Activated naive CD4-positive, alpha-beta T cell treated with anti-CD3 and anti-CD28 coated beads, Interleukin-2, amount 10 ng/mL, durations not matched to agents 7 days and 5 days (primary cell): ENCODE results near the gene CCN2.
A peak's percentile ranks its signal among the peaks of the same experiment; 100 is the strongest.

Experiments used
- CTCF ChIA-PET: fragments of 350-600 bp; sonication (Branson Sonifier 250); formaldehyde crosslinking; loops from one replicate; lab custom pipeline; 2021; ENCODE audit warnings: antibody characterized with exemption; lab: Charles Lee
- DNase-seq: peaks from one replicate; pipeline ENCODE4 v3.0.0-alpha.2; 2020
- H3K27ac Mint-ChIP-seq: one replicate; pipeline ENCODE4 v1.8.0; 2021; ENCODE audit warnings: mild to moderate bottlenecking, moderate library complexity, mixed read lengths
- H3K27me3 Mint-ChIP-seq: one replicate; pipeline ENCODE4 v1.8.0; 2021; ENCODE audit warnings: mild to moderate bottlenecking, mixed read lengths
- H3K36me3 Mint-ChIP-seq: one replicate; pipeline ENCODE4 v1.8.0; 2021; ENCODE audit warnings: mixed read lengths
- H3K4me1 Mint-ChIP-seq: one replicate; pipeline ENCODE4 v1.8.0; 2021; ENCODE audit warnings: mixed read lengths
- H3K4me3 Mint-ChIP-seq: one replicate; pipeline ENCODE4 v1.8.0; 2021; ENCODE audit warnings: mild to moderate bottlenecking, moderate library complexity, mixed read lengths
- H3K9me3 Mint-ChIP-seq: one replicate; pipeline ENCODE4 v1.8.0; 2021; ENCODE audit warnings: mixed read lengths

The CCN2 gene

GRCh38 chr6:131945971-131946370 lies 5.2 kb downstream of the CCN2 start:
- no peaks in the 10 kb centered on the region for H3K36me3 Mint-ChIP-seq
- no peak overlapping the region for H3K27ac Mint-ChIP-seq
- DNase-seq: no peak
- CTCF ChIA-PET: no interaction called here
- H3K27me3 Mint-ChIP-seq: peaks cover 24% of the 10 kb centered on the region
- H3K4me3 Mint-ChIP-seq: no peak overlapping the region
- no peaks in the 10 kb centered on the region for H3K9me3 Mint-ChIP-seq
- peaks cover 5% of the 10 kb centered on the region for H3K4me1 Mint-ChIP-seq

GRCh38 chr6:131937703-131938631 lies 13.2 kb downstream of the CCN2 start:
- Mint-ChIP-seq H3K36me3 (no peaks in the 10 kb centered on the region), H3K27me3 (peaks cover 5% of the 10 kb centered on the region), H3K4me1 (no peaks in the 10 kb centered on the region), H3K9me3 (no peaks in the 10 kb centered on the region), H3K4me3 (no peak overlapping the region), H3K27ac (no peak overlapping the region)
- no peak for DNase-seq
- CTCF ChIA-PET: interaction anchor here (1.1 kb wide), 1 partner anchor 11 kb away, joined by 3 read pairs; no protein-coding TSS in a partner anchor

- H3K9me3 Mint-ChIP-seq: no peaks in the 10 kb centered on the region
Measured at GRCh38 chr6:131937226-131937625, 13.9 kb downstream of the CCN2 start.

GRCh38 chr6:131936156-131936555 lies 15.0 kb downstream of the CCN2 start:
- no peak for DNase-seq
- CTCF ChIA-PET: interaction anchor here (0.9 kb wide), 1 partner anchor 30 kb away, joined by 3 read pairs; no protein-coding TSS in a partner anchor

More at GRCh38 chr6:131937226-131937625, 13.9 kb downstream of the CCN2 start:
- H3K4me1 Mint-ChIP-seq: no peaks in the 10 kb centered on the region
- peaks cover 5% of the 10 kb centered on the region for H3K27me3 Mint-ChIP-seq
- H3K4me3 Mint-ChIP-seq: no peak overlapping the region
- H3K36me3 Mint-ChIP-seq: no peaks in the 10 kb centered on the region
- CTCF ChIA-PET: no interaction called here
- no peak overlapping the region for H3K27ac Mint-ChIP-seq
- DNase-seq: no peak

GRCh38 chr6:131931063-131931750 lies 20.0 kb downstream of the CCN2 start:
- CTCF ChIA-PET: interaction anchor here (0.9 to 1.1 kb wide), 2 partner anchors 15 to 21 kb away, joined by 3 to 4 read pairs; no protein-coding TSS in a partner anchor
- Mint-ChIP-seq H3K36me3 (no peaks in the 10 kb centered on the region), H3K27me3 (peaks cover 4% of the 10 kb centered on the region), H3K9me3 (no peaks in the 10 kb centered on the region), H3K4me3 (no peak overlapping the region), H3K27ac (no peak overlapping the region), H3K4me1 (no peaks in the 10 kb centered on the region)
- DNase-seq: no peak

More at GRCh38 chr6:131936156-131936555, 15.0 kb downstream of the CCN2 start:
- no peaks in the 10 kb centered on the region for H3K9me3 Mint-ChIP-seq
- H3K4me1 Mint-ChIP-seq: no peaks in the 10 kb centered on the region
- no peaks in the 10 kb centered on the region for H3K36me3 Mint-ChIP-seq
- H3K27ac Mint-ChIP-seq: no peak overlapping the region
- H3K4me3 Mint-ChIP-seq: no peak overlapping the region
- H3K27me3 Mint-ChIP-seq: peaks cover 8% of the 10 kb centered on the region

GRCh38 chr6:131929976-131930375 lies 21.2 kb downstream of the CCN2 start:
- H3K27me3 Mint-ChIP-seq: peaks cover 4% of the 10 kb centered on the region
- CTCF ChIA-PET: interaction anchor here (1.0 to 1.3 kb wide), 2 partner anchors 20 to 350 kb away, joined by 3 to 5 read pairs; no protein-coding TSS in a partner anchor

GRCh38 chr6:131929264-131929663 lies 21.9 kb downstream of the CCN2 start:
- H3K4me3 Mint-ChIP-seq: no peak overlapping the region

More at GRCh38 chr6:131929976-131930375, 21.2 kb downstream of the CCN2 start:
- DNase-seq: no peak
- Mint-ChIP-seq H3K9me3 (no peaks in the 10 kb centered on the region), H3K4me1 (no peaks in the 10 kb centered on the region), H3K4me3 (no peak overlapping the region), H3K27ac (no peak overlapping the region), H3K36me3 (no peaks in the 10 kb centered on the region)

GRCh38 chr6:131924881-131925474 lies 26.2 kb downstream of the CCN2 start:
- no peaks in the 10 kb centered on the region for H3K36me3 Mint-ChIP-seq
- DNase-seq: no peak
- CTCF ChIA-PET: interaction anchor here (0.6 to 2.6 kb wide), 5 partner anchors 10 to 355 kb away, joined by 3 to 12 read pairs (median 6); no protein-coding TSS in a partner anchor
- H3K27me3 Mint-ChIP-seq: no peaks in the 10 kb centered on the region
- no peak overlapping the region for H3K27ac Mint-ChIP-seq
- peaks cover 4% of the 10 kb centered on the region for H3K9me3 Mint-ChIP-seq
- H3K4me1 Mint-ChIP-seq: no peaks in the 10 kb centered on the region
- no peak overlapping the region for H3K4me3 Mint-ChIP-seq

More at GRCh38 chr6:131929264-131929663, 21.9 kb downstream of the CCN2 start:
- H3K4me1 Mint-ChIP-seq: no peaks in the 10 kb centered on the region
- H3K27ac Mint-ChIP-seq: no peak overlapping the region
- DNase-seq: no peak
- CTCF ChIA-PET: interaction anchor here (1.0 to 1.3 kb wide), 2 partner anchors 19 to 351 kb away, joined by 3 to 5 read pairs; no protein-coding TSS in a partner anchor
- H3K9me3 Mint-ChIP-seq: no peaks in the 10 kb centered on the region
- no peaks in the 10 kb centered on the region for H3K36me3 Mint-ChIP-seq
- H3K27me3 Mint-ChIP-seq: peaks cover 4% of the 10 kb centered on the region

GRCh38 chr6:131923356-131923755 lies 27.8 kb downstream of the CCN2 start:
- CTCF ChIA-PET: interaction anchor here (0.6 to 2.6 kb wide), 11 partner anchors 8 to 431 kb away, joined by 3 to 13 read pairs (median 3); no protein-coding TSS in a partner anchor
- H3K4me3 Mint-ChIP-seq: no peak overlapping the region
- DNase-seq: peak; percentile 70
- H3K27me3 Mint-ChIP-seq: peaks cover 8% of the 10 kb centered on the region
- H3K9me3 Mint-ChIP-seq: peaks cover 4% of the 10 kb centered on the region
- no peaks in the 10 kb centered on the region for H3K4me1 Mint-ChIP-seq
- H3K36me3 Mint-ChIP-seq: no peaks in the 10 kb centered on the region
- H3K27ac Mint-ChIP-seq: no peak overlapping the region

- peaks cover 4% of the 10 kb centered on the region for H3K9me3 Mint-ChIP-seq
- no peak for DNase-seq
- H3K36me3 Mint-ChIP-seq: no peaks in the 10 kb centered on the region
- no peak overlapping the region for H3K27ac Mint-ChIP-seq
- H3K4me3 Mint-ChIP-seq: no peak overlapping the region
- peaks cover 18% of the 10 kb centered on the region for H3K27me3 Mint-ChIP-seq
- H3K4me1 Mint-ChIP-seq: peaks cover 16% of the 10 kb centered on the region
- CTCF ChIA-PET: no interaction called here
Measured at GRCh38 chr6:131920656-131921055, 30.5 kb downstream of the CCN2 start.

- Mint-ChIP-seq H3K36me3 (no peaks in the 10 kb centered on the region), H3K9me3 (peaks cover 4% of the 10 kb centered on the region), H3K4me1 (peaks cover 16% of the 10 kb centered on the region), H3K27ac (no peak overlapping the region), H3K4me3 (no peak overlapping the region), H3K27me3 (peaks cover 18% of the 10 kb centered on the region)
- CTCF ChIA-PET: interaction anchor here (0.9 to 1.9 kb wide), 4 partner anchors 9 to 300 kb away, joined by 3 to 8 read pairs (median 6); no protein-coding TSS in a partner anchor
- no peak for DNase-seq
Measured at GRCh38 chr6:131918650-131919355, 32.4 kb downstream of the CCN2 start.

- DNase-seq: no peak
- H3K27ac Mint-ChIP-seq: no peak overlapping the region
- H3K9me3 Mint-ChIP-seq: no peaks in the 10 kb centered on the region
- no peak overlapping the region for H3K4me3 Mint-ChIP-seq
- H3K36me3 Mint-ChIP-seq: no peaks in the 10 kb centered on the region
- peaks cover 20% of the 10 kb centered on the region for H3K27me3 Mint-ChIP-seq
- CTCF ChIA-PET: interaction anchor here (0.9 to 1.9 kb wide), 6 partner anchors 8 to 1033 kb away, joined by 3 to 8 read pairs (median 5); no protein-coding TSS in a partner anchor
- H3K4me1 Mint-ChIP-seq: peaks cover 16% of the 10 kb centered on the region
Measured at GRCh38 chr6:131917763-131918649, 33.2 kb downstream of the CCN2 start.
